HCT116 (cell line): ENCODE data around the gene SCN1A. TPM values are rescaled to one million over a fixed set of nuclear protein-coding genes. Genes with fewer than 3 reads are reported as not detected.

Experiments used
- ATAC-seq: fragments of 200-7000 bp; cut with Tn5 transposase; 2 replicates; pipeline ENCODE4 v1.9.1; 2020; ENCODE audit warnings: mild to moderate bottlenecking, moderate library complexity
- BruUV-seq: library from RNA; stranded (reverse); fragments of 400-500 nt; replicated peaks from 2 replicates; lab custom pipeline; 2021; lab: Mats Ljungman, UMichigan
- CTCF ChIA-PET: fragments of 300-600 bp; sonication (Branson Sonifier 250); formaldehyde crosslinking; loops from one replicate; lab custom pipeline; 2021; ENCODE audit warnings: antibody characterized with exemption; lab: Charles Lee
- POLR2A ChIA-PET: fragments of 300-600, 350-600 bp; sonication (Branson Sonifier 250); formaldehyde crosslinking; loops from one replicate; lab custom pipeline; 2021; ENCODE audit warnings: antibody characterized with exemption; lab: Charles Lee
- RAD21 ChIA-PET, 2 experiments: fragments of 300-600 bp; sonication (Branson Sonifier 250); formaldehyde crosslinking; loops; one replicate each; lab custom pipeline; 2023; ENCODE audit warnings: low total read pairs in 2 of 2; ENCODE audit not compliant: uncharacterized antibody in 2 of 2, unreplicated experiment in 2 of 2, low non-redundant PET in 1 of 2; lab: Charles Lee
- DNase-seq: peaks from one replicate; pipeline ENCODE4 v3.0.0-alpha.2; 2010; ENCODE audit warnings: low read depth, low spot score
- H2AFZ ChIP-seq: fragments of 200-600 bp; shearing (Covaris generic), sonication (generic); 2 replicates; pipeline ENCODE4 v1.6.1; 2017; ENCODE audit warnings: low read depth, mixed run types, mixed read lengths, antibody characterized with exemption, low read length; ENCODE audit not compliant: poor library complexity, severe bottlenecking
- H3K27ac ChIP-seq: 2 replicates; pipeline ENCODE4 v1.5.1; 2012; ENCODE audit warnings: low read depth, low read length
- H3K27me3 ChIP-seq: fragments of 200-600 bp; sonication (generic); 2 replicates; pipeline ENCODE4 v1.6.1; 2016; ENCODE audit warnings: mixed run types, low read length, mixed read lengths; ENCODE audit not compliant: insufficient read depth
- H3K36me3 ChIP-seq, 2 experiments: fragments of 200-500 bp in 1 of 2; fragments of 200-600 bp in 1 of 2; sonication (Bioruptor generic) in 1 of 2; sonication (generic) in 1 of 2; 2 replicates each; pipeline versions ENCODE4 v1.5.1 to v1.6.1; 2014 to 2016; ENCODE audit warnings: low read length in 2 of 2, inconsistent platforms in 1 of 2, mixed read lengths in 1 of 2, mixed run types in 1 of 2; ENCODE audit not compliant: insufficient read depth in 2 of 2, control insufficient read depth in 1 of 2
- H3K4me1 ChIP-seq, 2 experiments: fragments of 200-600 bp in 1 of 2; sonication (generic) in 1 of 2; 2 replicates each; pipeline versions ENCODE4 v1.5.1 to v1.6.1; 2012 to 2017; ENCODE audit warnings: low read length in 2 of 2, inconsistent platforms in 1 of 2, mild to moderate bottlenecking in 1 of 2, mixed read lengths in 1 of 2, mixed run types in 1 of 2, moderate library complexity in 1 of 2; ENCODE audit not compliant: insufficient read depth in 2 of 2, control insufficient read depth in 1 of 2
- H3K4me2 ChIP-seq: fragments of 200-600 bp; sonication (generic); 2 replicates; pipeline ENCODE4 v1.6.1; 2017; ENCODE audit warnings: mixed run types, low read length, mixed read lengths
- H3K4me3 ChIP-seq, 2 experiments: fragments of 200-600 bp in 1 of 2; sonication (generic) in 1 of 2; replicated peaks in 1 of 2; 2 replicates each; pipeline ENCODE4 v1.5.1; 2011 to 2016; ENCODE audit warnings: low read length in 2 of 2, control low read depth in 1 of 2, low read depth in 1 of 2, mild to moderate bottlenecking in 1 of 2, mixed read lengths in 1 of 2, mixed run types in 1 of 2
- H3K79me2 ChIP-seq: fragments of 200-600 bp; sonication (generic); 2 replicates; pipeline ENCODE4 v1.6.1; 2017; ENCODE audit warnings: mild to moderate bottlenecking, mixed run types, low read length, moderate library complexity, mixed read lengths; ENCODE audit not compliant: insufficient read depth
- H3K9ac ChIP-seq: fragments of 200-600 bp; sonication (generic); 2 replicates; pipeline ENCODE4 v1.6.1; 2016; ENCODE audit warnings: low read length, mixed read lengths
- H3K9me2 ChIP-seq: fragments of 200-600 bp; sonication (generic), shearing (Covaris generic); 2 replicates; pipeline ENCODE4 v1.6.1; 2017; ENCODE audit warnings: mixed run types, mild to moderate bottlenecking, moderate library complexity; ENCODE audit not compliant: insufficient read depth
- H3K9me3 ChIP-seq, 2 experiments: fragments of 200-500 bp in 1 of 2; fragments of 200-600 bp in 1 of 2; sonication (Bioruptor generic) in 1 of 2; sonication (generic) in 1 of 2; 2 replicates each; pipeline ENCODE4 v1.6.1; 2014 to 2017; ENCODE audit warnings: low read length in 2 of 2, mixed read lengths in 2 of 2, inconsistent platforms in 1 of 2, low read depth in 1 of 2, mild to moderate bottlenecking in 1 of 2, mixed run types in 1 of 2, moderate library complexity in 1 of 2; ENCODE audit not compliant: control insufficient read depth in 1 of 2, insufficient read depth in 1 of 2
- H4K20me1 ChIP-seq: fragments of 200-600 bp; sonication (generic), shearing (Covaris generic); 2 replicates; pipeline ENCODE4 v1.6.1; 2017; ENCODE audit warnings: mixed run types, mild to moderate bottlenecking, moderate library complexity; ENCODE audit not compliant: insufficient read depth
- ATF3 ChIP-seq: IDR thresholded peaks from 2 replicates; pipeline ENCODE4 v1.6.1; 2012
- CBX3 ChIP-seq: IDR thresholded peaks from 2 replicates; pipeline ENCODE4 v1.6.1; 2012; ENCODE audit warnings: low read depth
- CTCF ChIP-seq, 3 experiments: fragments of 200-600 bp in 1 of 3; sonication (generic) in 1 of 3; IDR thresholded peaks in 2 of 3; conservative IDR thresholded peaks in 1 of 3; 2 replicates each; pipeline ENCODE4 v1.5.1; 2012 to 2017; ENCODE audit warnings: low read depth in 2 of 3, low read length in 2 of 3, antibody characterized with exemption in 1 of 3, borderline replicate concordance in 1 of 3, control low read depth in 1 of 3, mild to moderate bottlenecking in 1 of 3, mixed read lengths in 1 of 3, mixed run types in 1 of 3, moderate library complexity in 1 of 3; ENCODE audit not compliant: insufficient read depth in 1 of 3
- ELF1 ChIP-seq: IDR thresholded peaks from 2 replicates; pipeline ENCODE4 v1.6.1; 2012; ENCODE audit warnings: low read depth, borderline replicate concordance
- EZH2 ChIP-seq: fragments of 200-600 bp; sonication (generic); IDR thresholded peaks from 2 replicates; pipeline ENCODE4 v1.6.1; 2017; ENCODE audit warnings: antibody characterized with exemption, mixed run types
- EZH2phosphoT487 ChIP-seq: fragments of 200-600 bp; IDR thresholded peaks from 2 replicates; pipeline ENCODE4 v1.6.1; 2018; ENCODE audit warnings: antibody characterized with exemption, borderline replicate concordance
- FOSL1 ChIP-seq: IDR thresholded peaks from 2 replicates; pipeline ENCODE4 v1.6.1; 2012; ENCODE audit warnings: low read depth
- JUND ChIP-seq: IDR thresholded peaks from 2 replicates; pipeline ENCODE4 v1.6.1; 2012
- POLR2A ChIP-seq: IDR thresholded peaks from 2 replicates; pipeline ENCODE4 v1.7.0; 2011; ENCODE audit warnings: borderline replicate concordance; ENCODE audit not compliant: insufficient read depth, insufficient read length; ENCODE audit errors: extremely low read depth
- POLR2AphosphoS5 ChIP-seq: IDR thresholded peaks from 2 replicates; pipeline ENCODE4 v1.6.1; 2011; ENCODE audit warnings: mild to moderate bottlenecking, low read depth, low read length, moderate library complexity
- RAD21 ChIP-seq: IDR thresholded peaks from 2 replicates; pipeline ENCODE4 v1.6.1; 2012; ENCODE audit warnings: low read depth, mild to moderate bottlenecking
- SIN3A ChIP-seq: IDR thresholded peaks from 2 replicates; pipeline ENCODE4 v1.6.1; 2012; ENCODE audit warnings: low read depth
- SP1 ChIP-seq: IDR thresholded peaks from 2 replicates; pipeline ENCODE4 v1.6.1; 2012; ENCODE audit warnings: low read depth
- SRF ChIP-seq: IDR thresholded peaks from 2 replicates; pipeline ENCODE4 v1.6.1; 2012; ENCODE audit warnings: low read depth
- TCF7L2 ChIP-seq: IDR thresholded peaks from 2 replicates; pipeline ENCODE4 v1.7.0; 2011; ENCODE audit warnings: borderline replicate concordance, inconsistent platforms; ENCODE audit not compliant: insufficient read depth, insufficient read length; ENCODE audit errors: extremely low read depth
- ZBTB33 ChIP-seq: IDR thresholded peaks from 2 replicates; pipeline ENCODE4 v1.6.1; 2011; ENCODE audit warnings: mild to moderate bottlenecking, low read length, moderate library complexity; ENCODE audit not compliant: insufficient replicate concordance; ENCODE audit errors: extremely low read depth
- ZNF274 ChIP-seq: fragments of 200-500 bp; sonication (Bioruptor generic); IDR thresholded peaks from 2 replicates; pipeline ENCODE4 v1.6.1; 2014; ENCODE audit warnings: mild to moderate bottlenecking, low read depth, low read length, inconsistent platforms
- intact Hi-C: fragments of 100-400 bp; cut with micrococcal nuclease; formaldehyde crosslinking; loops from 2 replicates; pipeline ENCODE4 v1.10.0; 2022
- total RNA-seq: library from RNA; stranded (reverse); gene quantifications from one replicate; pipeline ENCODE4 v1.2.1, GENCODE V29; 2021; ENCODE audit not compliant: unreplicated experiment

The SCN1A gene
- total RNA-seq, 1 experiment from 2014 or later, result not detected

- BruUV-seq, result no TSS peak
- no peak overlapping the region for H3K4me3 ChIP-seq
- no peaks in the 10 kb centered on the region for H3K36me3 ChIP-seq
- ChIA-PET CTCF (no interaction called here), RAD21 (no interaction called here)
- DNase-seq, result no peak
- no peaks in the 10 kb centered on the region for H3K9me2 ChIP-seq
- no peak for ATAC-seq
- no peaks in the 10 kb centered on the region for H4K20me1 ChIP-seq
- no peaks in the 10 kb centered on the region for H3K9me3 ChIP-seq
- H3K4me1 ChIP-seq, result no peaks in the 10 kb centered on the region
- H3K4me2 ChIP-seq, result no peak overlapping the region
- no peak overlapping the region for H2AFZ ChIP-seq
- H3K27me3 ChIP-seq, result peaks cover 25% of the 10 kb centered on the region; the same call in 1 of the 2 replicates
- TF ChIP-seq ELF1 (no peak), ZBTB33 (no peak), CBX3 (no peak), TCF7L2 (no peak), SIN3A (no peak), EZH2phosphoT487 (no peak), FOSL1 (no peak), CTCF (IDR thresholded peaks at IDR 0.05 in 2 of 3, conservative IDR thresholded peaks at IDR 0.05 in 1 of 3; ENCODE audit: borderline replicate concordance in 1 of 3, insufficient read depth in 1 of 3, low read depth in 2 of 3, low read length in 2 of 3) (no peak), SRF (no peak), SP1 (no peak), ATF3 (no peak), POLR2A (no peak), POLR2AphosphoS5 (no peak), EZH2 (no peak), ZNF274 (no peak), JUND (no peak), RAD21 (no peak)
- TF ChIP-seq, all 23 proteins: peak for 0
- intact Hi-C loops, result no loop called here
- H3K27ac ChIP-seq, result no peak overlapping the region
- H3K79me2 ChIP-seq, result no peaks in the 10 kb centered on the region
- no peak overlapping the region for H3K9ac ChIP-seq
- POLR2A ChIA-PET, result no interaction called here
Observed at GRCh38 chr2:166148500-166149400, 20.9 kb upstream of the SCN1A start.
